Measurements from ENCODE around the gene GGA3. TPM values are rescaled to one million over a fixed set of nuclear protein-coding genes. Genes with fewer than 3 reads are reported as not detected.

Gene GGA3
- total RNA-seq, 1 experiment from 2014 or later: 94.4 TPM

- no peaks in the 10 kb centered on the region for H3K9me3 Mint-ChIP-seq (ENCODE audit: unreplicated experiment)
- H3K36me3 ChIP-seq (ENCODE audit: control insufficient read depth, insufficient read depth, low read length): no peaks in the 10 kb centered on the region
- CTCF ChIA-PET: no interaction called here
- POLR2A ChIA-PET: interaction anchor here (0.6 to 1.5 kb wide), 3 partner anchors 19 to 100 kb away, joined by 6 to 8 read pairs (median 7); partner anchors contain the start of gene SLC25A19
- H3K27ac Mint-ChIP-seq (ENCODE audit: unreplicated experiment): peak overlapping the region; percentile 96
- H3K36me3 Mint-ChIP-seq (ENCODE audit: insufficient read depth, unreplicated experiment): peaks cover 21% of the 10 kb centered on the region
- no peak overlapping the region for H3K4me3 ChIP-seq (ENCODE audit: low read depth, low read length)
- H3K4me3 Mint-ChIP-seq (ENCODE audit: unreplicated experiment): peak overlapping the region; percentile 20
- H3K9me3 ChIP-seq: no peaks in the 10 kb centered on the region
- H3K27me3 Mint-ChIP-seq (ENCODE audit: insufficient read depth, unreplicated experiment): no peaks in the 10 kb centered on the region
- TF ChIP-seq CTCF (IDR thresholded peaks at IDR 0.05; ENCODE audit: insufficient read depth in 1 of 2, low read depth in 1 of 2, low read length in 1 of 2, severe bottlenecking in 1 of 2, unreplicated experiment in 1 of 2): no peak
- BruUV-seq (replicated peaks): no TSS peak
- DNase-seq: no peak
- no peaks in the 10 kb centered on the region for H3K27me3 ChIP-seq (replicated peaks; ENCODE audit: control insufficient read depth, insufficient read depth, low read length)
- H3K4me1 Mint-ChIP-seq (ENCODE audit: low read depth, unreplicated experiment): peaks cover 28% of the 10 kb centered on the region
- H3K4me1 ChIP-seq: peaks cover 25% of the 10 kb centered on the region
- intact Hi-C loops (cut with micrococcal nuclease; ENCODE audit: unreplicated experiment): loop anchor here (2.0 kb wide), 1 partner anchor 19 kb away; the partner anchor contains the start of gene SLC25A19
Measured at GRCh38 chr17:75307957-75308731, 46.7 kb upstream of the GGA3 start.

- Mint-ChIP-seq H3K27ac (ENCODE audit: unreplicated experiment) (no peak overlapping the region), H3K36me3 (ENCODE audit: insufficient read depth, unreplicated experiment) (peaks cover 4% of the 10 kb centered on the region), H3K9me3 (ENCODE audit: unreplicated experiment) (no peaks in the 10 kb centered on the region), H3K27me3 (ENCODE audit: insufficient read depth, unreplicated experiment) (no peaks in the 10 kb centered on the region), H3K4me3 (ENCODE audit: unreplicated experiment) (no peak overlapping the region), H3K4me1 (ENCODE audit: low read depth, unreplicated experiment) (no peaks in the 10 kb centered on the region)
- DNase-seq: no peak
- no peak for TF ChIP-seq CTCF (IDR thresholded peaks at IDR 0.05; ENCODE audit: insufficient read depth in 1 of 2, low read depth in 1 of 2, low read length in 1 of 2, severe bottlenecking in 1 of 2, unreplicated experiment in 1 of 2)
- intact Hi-C loops (cut with micrococcal nuclease; ENCODE audit: unreplicated experiment): no loop called here
- ChIA-PET POLR2A (no interaction called here), CTCF (interaction anchor here (1.6 kb wide), 1 partner anchor 31 kb away, joined by 5 read pairs; the partner anchor contains the start of gene MIF4GD)
- H3K4me3 ChIP-seq (ENCODE audit: low read depth, low read length): no peak overlapping the region
- H3K27me3 ChIP-seq (replicated peaks; ENCODE audit: control insufficient read depth, insufficient read depth, low read length): no peaks in the 10 kb centered on the region
- no peaks in the 10 kb centered on the region for H3K9me3 ChIP-seq
- no peaks in the 10 kb centered on the region; the same call in 1 of the 2 replicates for H3K36me3 ChIP-seq (ENCODE audit: control insufficient read depth, insufficient read depth, low read length)
- H3K4me1 ChIP-seq: no peaks in the 10 kb centered on the region
- BruUV-seq (replicated peaks): no TSS peak
Measured at GRCh38 chr17:75301502-75302206, 40.2 kb upstream of the GGA3 start.

- TF ChIP-seq CTCF (IDR thresholded peaks at IDR 0.05; ENCODE audit: insufficient read depth in 1 of 2, low read depth in 1 of 2, low read length in 1 of 2, severe bottlenecking in 1 of 2, unreplicated experiment in 1 of 2): no peak
- peaks cover under 1% of the 10 kb centered on the region; the same call in 1 of the 2 replicates for H3K4me1 ChIP-seq
- DNase-seq: no peak
Measured at GRCh38 chr17:75301049-75301448, 39.6 kb upstream of the GGA3 start.

More at GRCh38 chr17:75301049-75301448, 39.6 kb upstream of the GGA3 start:
- no peaks in the 10 kb centered on the region; the same call in 1 of the 2 replicates for H3K36me3 ChIP-seq (ENCODE audit: control insufficient read depth, insufficient read depth, low read length)
- Mint-ChIP-seq H3K27ac (ENCODE audit: unreplicated experiment) (no peak overlapping the region), H3K4me1 (ENCODE audit: low read depth, unreplicated experiment) (no peaks in the 10 kb centered on the region), H3K9me3 (ENCODE audit: unreplicated experiment) (no peaks in the 10 kb centered on the region), H3K36me3 (ENCODE audit: insufficient read depth, unreplicated experiment) (no peaks in the 10 kb centered on the region), H3K4me3 (ENCODE audit: unreplicated experiment) (no peak overlapping the region), H3K27me3 (ENCODE audit: insufficient read depth, unreplicated experiment) (no peaks in the 10 kb centered on the region)
- intact Hi-C loops (cut with micrococcal nuclease; ENCODE audit: unreplicated experiment): no loop called here
- H3K4me3 ChIP-seq (ENCODE audit: low read depth, low read length): no peak overlapping the region
- H3K27me3 ChIP-seq (replicated peaks; ENCODE audit: control insufficient read depth, insufficient read depth, low read length): no peaks in the 10 kb centered on the region
- BruUV-seq (replicated peaks): no TSS peak
- no peaks in the 10 kb centered on the region for H3K9me3 ChIP-seq
- ChIA-PET POLR2A (no interaction called here), CTCF (interaction anchor here (0.9 kb wide), 1 partner anchor 12 kb away, joined by 3 read pairs; the partner anchor contains the start of gene SLC25A19)

Measured in Caco-2 (cell line).